ENCODE data around the gene SBK1. TPM values are rescaled to one million over a fixed set of nuclear protein-coding genes. Genes with fewer than 3 reads are reported as not detected.
"Not testable (repeated sequence)": the region's sequence is repeated elsewhere in the genome, so short reads cannot be mapped to it uniquely, and the experiment has no call there.

The SBK1 gene
- total and polyA plus RNA-seq, 2 donors, result 0.16 to 0.21 TPM

- H3K4me3 ChIP-seq (ENCODE audit: low read depth, low read length); H3K36me3 ChIP-seq (ENCODE audit: insufficient read depth); DNase-seq (ENCODE audit: extremely low spot score); H3K27ac ChIP-seq (ENCODE audit: low read depth); H3K4me1 ChIP-seq (ENCODE audit: insufficient read depth): not testable (repeated sequence)
- WGBS, result no CpG with 5 or more reads among the region's 5 CpGs
These were observed 71.1 kb downstream of the SBK1 start, which contains the start of gene NPIPB6 for GRCh38 chr16:28363408-28363807. NPIPB6 (minus strand) TSS chr16:28363508; CDS start chr16:28362822, 686 bp downstream.

GRCh38 chr16:28364268-28365173 is 72.2 kb downstream of the SBK1 start:
- H3K4me1 ChIP-seq (ENCODE audit: insufficient read depth); H3K27ac ChIP-seq (ENCODE audit: low read depth); DNase-seq (ENCODE audit: extremely low spot score); H3K36me3 ChIP-seq (ENCODE audit: insufficient read depth); H3K4me3 ChIP-seq (ENCODE audit: low read depth, low read length): not testable (repeated sequence)
- WGBS, result under 1% methylated on average over 16 of the region's 75 CpGs

GRCh38 chr16:28367926-28368325 is 75.6 kb downstream of the SBK1 start:
- WGBS, result 34% methylated on average over 25 of the region's 32 CpGs
- H3K4me3 ChIP-seq (ENCODE audit: low read depth, low read length); DNase-seq (ENCODE audit: extremely low spot score); H3K36me3 ChIP-seq (ENCODE audit: insufficient read depth); H3K27ac ChIP-seq (ENCODE audit: low read depth); H3K4me1 ChIP-seq (ENCODE audit: insufficient read depth): not testable (repeated sequence)

Small RNA genes lying within 50 kb of the gene (small RNA-seq; reads per million reads assigned to genes)
- gene AC138904.2, result not detected

Other genes with a start within 250 kb of the SBK1 start
- gene GSG1L, start 228.8 kb upstream of the SBK1 start, total RNA-seq, result 1.7 TPM
- 0.53 TPM for gene GSG1L, start 228.8 kb upstream of the SBK1 start, polyA plus RNA-seq
- gene XPO6, start 80.6 kb upstream of the SBK1 start, total RNA-seq, result 85.7 TPM
- 55.0 TPM for gene XPO6, start 80.6 kb upstream of the SBK1 start, polyA plus RNA-seq
- 4.1 TPM for gene NPIPB6, start 71.0 kb downstream of the SBK1 start, total RNA-seq
- gene NPIPB6, start 71.0 kb downstream of the SBK1 start, polyA plus RNA-seq, result 0.81 TPM
- 23.0 TPM for gene EIF3CL, start 111.3 kb downstream of the SBK1 start, total RNA-seq
- gene EIF3CL, start 111.3 kb downstream of the SBK1 start, polyA plus RNA-seq, result 89.4 TPM
- gene NPIPB7, start 179.8 kb downstream of the SBK1 start, total RNA-seq, result not detected
- gene NPIPB7, start 179.8 kb downstream of the SBK1 start, polyA plus RNA-seq, result not detected
- 10.7 TPM for gene CLN3, start 199.5 kb downstream of the SBK1 start, total RNA-seq
- 32.2 TPM for gene CLN3, start 199.5 kb downstream of the SBK1 start, polyA plus RNA-seq
- 0.69 TPM for gene APOBR, start 202.1 kb downstream of the SBK1 start, total RNA-seq
- 4.2 TPM for gene APOBR, start 202.1 kb downstream of the SBK1 start, polyA plus RNA-seq
- not detected for gene IL27, start 214.3 kb downstream of the SBK1 start, total RNA-seq
- 0.08 TPM for gene IL27, start 214.3 kb downstream of the SBK1 start, polyA plus RNA-seq
- 4.1 TPM for gene NUPR1, start 246.4 kb downstream of the SBK1 start, total RNA-seq
- 549 TPM for gene NUPR1, start 246.4 kb downstream of the SBK1 start, polyA plus RNA-seq